Measurements from ENCODE around the gene DEPP1. TPM values are rescaled to one million over a fixed set of nuclear protein-coding genes. Genes with fewer than 3 reads are reported as not detected.
A peak's percentile ranks its signal among the peaks of the same experiment; 100 is the strongest.

The DEPP1 gene
- total RNA-seq, 2 donors from 2014 or later, result 27.2 to 144 TPM

- intact Hi-C loops (cut with DNase I), result no loop called here
- Histone ChIP-seq H3K9me3 (no peaks in the 10 kb centered on the region), H3K27ac (peak overlapping the region in 1 of 2 donors; percentile 71), H3K4me1 (replicated peaks) (peaks cover 12% of the 10 kb centered on the region), H3K27me3 (replicated peaks; ENCODE audit: insufficient read depth) (no peaks in the 10 kb centered on the region), H3K4me3 (no peak overlapping the region), H3K36me3 (no peaks in the 10 kb centered on the region)
- WGBS, result 100% methylated on average over 1 of the region's 1 CpG
- TF ChIP-seq CTCF (IDR thresholded peaks at IDR 0.05) (no peak), POLR2AphosphoS5 (IDR thresholded peaks at IDR 0.05) (no peak), POLR2A (IDR thresholded peaks at IDR 0.05) (no peak)
- DNase-seq (ENCODE audit: low spot score), result no peak
Measured at GRCh38 chr10:44965104-44965503, 13.5 kb downstream of the DEPP1 start.

- 35% methylated on average over 15 of the region's 15 CpGs for WGBS
- no peak for TF ChIP-seq CTCF (IDR thresholded peaks at IDR 0.05)
- no peak for TF ChIP-seq POLR2A (IDR thresholded peaks at IDR 0.05)
- TF ChIP-seq POLR2AphosphoS5 (IDR thresholded peaks at IDR 0.05), result peak; percentile 59
- Histone ChIP-seq H3K27ac (peak overlapping the region; percentile 61 to 71), H3K27me3 (replicated peaks; ENCODE audit: insufficient read depth) (no peaks in the 10 kb centered on the region), H3K36me3 (no peaks in the 10 kb centered on the region), H3K9me3 (no peaks in the 10 kb centered on the region), H3K4me1 (replicated peaks) (peaks cover 15% of the 10 kb centered on the region), H3K4me3 (no peak overlapping the region)
- intact Hi-C loops (cut with DNase I), result no loop called here
- peak; percentile 46 for DNase-seq (ENCODE audit: low spot score)
Measured at GRCh38 chr10:44963772-44964633, 14.6 kb downstream of the DEPP1 start.

- Histone ChIP-seq H3K4me3 (no peak overlapping the region), H3K9me3 (no peaks in the 10 kb centered on the region), H3K27me3 (replicated peaks; ENCODE audit: insufficient read depth) (no peaks in the 10 kb centered on the region), H3K4me1 (replicated peaks) (peaks cover 15% of the 10 kb centered on the region), H3K36me3 (no peaks in the 10 kb centered on the region), H3K27ac (peak overlapping the region; percentile 61 to 71)
- 82% methylated on average over 18 of the region's 19 CpGs for WGBS
- TF ChIP-seq CTCF (IDR thresholded peaks at IDR 0.05) (peak in 2 of 4 experiments; percentile 13 to 21), POLR2A (IDR thresholded peaks at IDR 0.05) (no peak)
- no peak for DNase-seq (ENCODE audit: low spot score)
- intact Hi-C loops (cut with DNase I), result no loop called here
Measured at GRCh38 chr10:44962870-44963738, 15.5 kb downstream of the DEPP1 start.

- TF ChIP-seq CTCF (IDR thresholded peaks at IDR 0.05), result no peak
- TF ChIP-seq POLR2A (IDR thresholded peaks at IDR 0.05), result no peak
- TF ChIP-seq POLR2AphosphoS5 (IDR thresholded peaks at IDR 0.05), result no peak
- H3K27ac ChIP-seq, result no peak overlapping the region
- H3K4me1 ChIP-seq (replicated peaks), result peaks cover 15% of the 10 kb centered on the region
- H3K9me3 ChIP-seq, result no peaks in the 10 kb centered on the region
- H3K27me3 ChIP-seq (replicated peaks; ENCODE audit: insufficient read depth), result no peaks in the 10 kb centered on the region
- H3K36me3 ChIP-seq, result no peaks in the 10 kb centered on the region
- no peak overlapping the region for H3K4me3 ChIP-seq
- 87% methylated on average over 10 of the region's 11 CpGs for WGBS
- intact Hi-C loops (cut with DNase I), result no loop called here
- DNase-seq (ENCODE audit: low spot score), result no peak
Measured at GRCh38 chr10:44961931-44962750, 16.5 kb downstream of the DEPP1 start.

Data from prostate gland (tissue), 2 donors.